ENCODE results near the gene ADAM11.

ADAM11 gene

DNA sequence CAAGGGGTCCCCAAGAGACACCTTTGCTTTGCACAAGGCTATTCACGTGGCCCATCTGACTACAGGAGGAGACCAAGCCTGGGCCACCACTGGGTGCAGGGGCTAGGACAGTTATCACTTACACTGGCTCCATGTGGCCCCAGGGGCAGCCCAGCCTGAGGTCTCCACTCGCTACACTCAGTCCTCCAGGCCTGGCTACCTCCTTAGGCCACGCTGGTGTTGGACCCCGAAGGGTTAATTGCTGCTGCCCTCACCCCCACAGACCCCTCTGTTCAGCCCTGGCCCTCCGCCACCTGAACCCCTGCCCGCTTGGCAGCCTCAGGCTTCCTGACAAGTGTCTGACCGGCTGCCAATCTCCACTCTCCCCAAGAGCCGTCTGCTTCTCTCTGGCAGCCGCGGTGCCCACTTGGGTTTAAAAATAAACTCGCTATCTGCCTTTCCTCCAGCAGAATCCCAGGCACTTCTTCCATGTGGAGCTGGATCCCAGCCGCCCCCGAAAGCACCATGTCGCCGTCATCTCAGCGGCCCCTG, 27.8 kb downstream of the ADAM11 start:
- no peak for TF ChIP-seq CTCF (conservative IDR thresholded peaks at IDR 0.05)

GRCh38 chr17:44787271-44787940, 28.6 kb downstream of the ADAM11 start:
- no peak for TF ChIP-seq CTCF (conservative IDR thresholded peaks at IDR 0.05)
- H3K27ac ChIP-seq: no peak overlapping the region

More for the DNA sequence above, 27.8 kb downstream of the ADAM11 start:
- H3K27ac ChIP-seq: no peak overlapping the region

- TF ChIP-seq CTCF (conservative IDR thresholded peaks at IDR 0.05): no peak
- H3K27ac ChIP-seq: no peak overlapping the region
These were observed 29.4 kb downstream of the ADAM11 start for GRCh38 chr17:44788139-44788538.

DNA sequence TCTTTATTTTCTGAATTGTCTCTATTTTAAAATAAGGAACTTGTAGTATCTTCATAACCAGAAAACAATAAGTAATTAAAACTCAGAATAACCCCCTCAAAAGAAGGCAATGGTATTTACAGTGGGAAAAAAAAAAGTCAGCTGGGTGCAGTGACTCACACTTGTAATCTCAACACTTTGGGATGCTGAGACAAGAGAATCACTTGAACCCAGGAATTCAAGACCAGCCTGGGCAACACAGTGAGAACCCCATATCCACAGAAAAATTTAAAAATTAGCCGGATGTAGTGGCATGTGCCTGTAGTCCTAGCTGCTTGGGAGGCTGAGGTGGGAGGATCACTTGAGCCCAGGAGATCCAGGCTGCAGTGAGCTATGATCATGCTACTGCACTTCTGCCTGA, 33.5 kb downstream of the ADAM11 start:
- H3K27ac ChIP-seq: no peak overlapping the region
- TF ChIP-seq CTCF (conservative IDR thresholded peaks at IDR 0.05): no peak

GRCh38 chr17:44793885-44794842, 35.4 kb downstream of the ADAM11 start:
- no peak for TF ChIP-seq CTCF (conservative IDR thresholded peaks at IDR 0.05)
- H3K27ac ChIP-seq: no peak overlapping the region

GRCh38 chr17:44794851-44795413, 36.1 kb downstream of the ADAM11 start:
- TF ChIP-seq CTCF (conservative IDR thresholded peaks at IDR 0.05): no peak
- H3K27ac ChIP-seq: no peak overlapping the region

DNA sequence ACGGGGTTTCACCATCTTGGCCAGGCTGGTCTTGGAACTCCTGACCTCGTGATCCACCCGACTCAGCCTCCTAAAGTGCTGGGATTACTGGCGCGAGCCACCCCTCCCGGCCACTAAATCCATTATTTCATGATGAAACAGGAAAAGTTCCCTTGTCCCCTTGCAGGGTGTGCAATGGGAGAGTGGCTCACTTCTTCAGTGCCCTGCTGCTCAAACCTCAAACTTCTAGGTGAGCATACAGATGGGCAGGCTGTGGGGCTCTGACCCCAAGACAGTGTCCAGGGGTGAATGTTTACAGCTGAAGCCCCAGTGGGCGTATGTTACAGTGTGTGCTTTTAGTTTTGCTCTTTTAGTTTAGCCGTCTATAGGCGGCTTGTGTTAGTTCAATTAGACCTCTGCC, 36.6 kb downstream of the ADAM11 start:
- no peak overlapping the region for H3K27ac ChIP-seq
- no peak for TF ChIP-seq CTCF (conservative IDR thresholded peaks at IDR 0.05)

Data from VCaP (cell line).